ENCODE data around the gene SAPCD1.
A peak's percentile ranks its signal among the peaks of the same experiment; 100 is the strongest.

The SAPCD1 gene

GRCh38 chr6:31758281-31758680, 4.2 kb upstream of the SAPCD1 start:
- no peak for DNase-seq

GRCh38 chr6:31760790-31761189, 1.7 kb upstream of the SAPCD1 start:
- no peak for DNase-seq

- no peak for DNase-seq
These were observed 1.1 kb upstream of the SAPCD1 start for GRCh38 chr6:31761343-31761742.

- DNase-seq, result no peak
These were observed 592 bp downstream of the SAPCD1 start for GRCh38 chr6:31762878-31763618.

GRCh38 chr6:31763619-31763940, 1.1 kb downstream of the SAPCD1 start:
- no peak for DNase-seq

GRCh38 chr6:31764198-31764597, 1.7 kb downstream of the SAPCD1 start:
- no peak for DNase-seq

- no peak for DNase-seq
These were observed 3.1 kb downstream of the SAPCD1 start for GRCh38 chr6:31765559-31765909.

- no peak for DNase-seq
These were observed 3.7 kb downstream of the SAPCD1 start for GRCh38 chr6:31765910-31766794.

GRCh38 chr6:31767096-31767645, 4.7 kb downstream of the SAPCD1 start:
- no peak for DNase-seq

GRCh38 chr6:31768363-31769257, 6.2 kb downstream of the SAPCD1 start:
- DNase-seq, result no peak

- DNase-seq, result peak; percentile 85
These were observed 7.4 kb downstream of the SAPCD1 start for GRCh38 chr6:31769684-31770371.

- no peak for DNase-seq
These were observed 8.4 kb downstream of the SAPCD1 start for GRCh38 chr6:31770860-31771259.

- peak; percentile 38 for DNase-seq
These were observed 9.5 kb downstream of the SAPCD1 start for GRCh38 chr6:31771992-31772358.

GRCh38 chr6:31775184-31775583, 12.7 kb downstream of the SAPCD1 start:
- DNase-seq, result no peak

GRCh38 chr6:31775633-31776484, 13.4 kb downstream of the SAPCD1 start:
- no peak for DNase-seq

GRCh38 chr6:31776485-31776988, 14.1 kb downstream of the SAPCD1 start:
- no peak for DNase-seq

- peak; percentile 87 for DNase-seq
These were observed 14.7 kb downstream of the SAPCD1 start, which contains the start of gene VWA7 for GRCh38 chr6:31776989-31777666. VWA7 (minus strand) TSS chr6:31777328; CDS start chr6:31776779, 549 bp downstream.

- no peak for DNase-seq
These were observed 15.2 kb downstream of the SAPCD1 start for GRCh38 chr6:31777667-31778050.

GRCh38 chr6:31778193-31778592, 15.7 kb downstream of the SAPCD1 start:
- DNase-seq, result no peak

All from stimulated activated CD4-positive, alpha-beta T cell treated with anti-CD3 and anti-CD28 coated beads, Interleukin-15, amount 100 ng/mL, for 24 hours (primary cell).